HL-60 (cell line): ENCODE measurements around the gene ACOX3.

ENCODE experiments used
- GABPA ChIP-seq: IDR thresholded peaks from 2 replicates; pipeline ENCODE4 v1.6.1; 2012; ENCODE audit warnings: low read depth
- POLR2AphosphoS5 ChIP-seq: IDR thresholded peaks from 2 replicates; pipeline ENCODE4 v1.6.1; 2012; ENCODE audit warnings: low read depth
- REST ChIP-seq: IDR thresholded peaks from 2 replicates; pipeline ENCODE4 v1.6.1; 2012; ENCODE audit warnings: low read depth; ENCODE audit not compliant: insufficient replicate concordance
- TF ChIP-seq, protein P1 (sequence below): IDR thresholded peaks from one replicate; pipeline ENCODE4 v1.5.1; 2011; ENCODE audit warnings: low read length, control low read depth, inconsistent platforms; ENCODE audit not compliant: insufficient read depth

DNA sequence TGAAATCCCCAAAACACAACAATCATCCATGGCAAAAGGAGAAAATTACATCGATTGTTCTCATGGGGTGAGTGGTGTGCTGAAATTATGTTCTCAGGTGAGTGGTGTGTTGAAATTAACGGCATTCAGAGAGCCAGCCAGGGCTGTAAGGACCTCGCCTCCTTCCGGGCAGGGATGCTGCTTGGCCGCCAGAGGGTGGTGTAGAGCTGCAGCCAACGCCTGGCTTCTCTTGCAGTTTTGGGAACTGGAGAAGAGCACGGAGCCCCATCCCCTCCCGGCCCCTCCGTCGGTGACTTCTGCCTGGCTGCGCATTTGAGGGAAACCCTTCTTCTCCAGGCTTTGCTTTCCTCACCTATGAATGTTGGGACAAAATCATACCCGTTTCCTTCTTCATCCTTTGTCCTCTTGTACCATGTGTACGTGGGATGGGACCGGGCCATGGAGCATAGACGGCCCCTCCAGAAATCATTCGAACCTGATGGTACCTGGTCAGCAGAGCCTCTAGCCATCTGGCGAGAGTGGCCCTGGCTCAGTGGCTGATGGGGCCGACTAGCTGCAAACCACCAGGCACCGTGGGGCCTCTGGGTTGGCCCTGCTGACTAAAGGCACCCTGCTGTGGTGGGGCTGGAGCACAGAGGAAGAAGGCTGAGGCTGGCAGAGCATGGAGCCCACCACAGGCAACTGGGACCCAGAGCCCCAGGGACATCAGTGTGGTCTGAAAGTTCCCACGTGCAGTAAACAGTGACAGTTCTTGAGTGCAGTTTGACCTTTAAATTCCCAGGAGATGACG lies 28.4 kb upstream of the ACOX3 start:
- TF ChIP-seq, protein P1, sequence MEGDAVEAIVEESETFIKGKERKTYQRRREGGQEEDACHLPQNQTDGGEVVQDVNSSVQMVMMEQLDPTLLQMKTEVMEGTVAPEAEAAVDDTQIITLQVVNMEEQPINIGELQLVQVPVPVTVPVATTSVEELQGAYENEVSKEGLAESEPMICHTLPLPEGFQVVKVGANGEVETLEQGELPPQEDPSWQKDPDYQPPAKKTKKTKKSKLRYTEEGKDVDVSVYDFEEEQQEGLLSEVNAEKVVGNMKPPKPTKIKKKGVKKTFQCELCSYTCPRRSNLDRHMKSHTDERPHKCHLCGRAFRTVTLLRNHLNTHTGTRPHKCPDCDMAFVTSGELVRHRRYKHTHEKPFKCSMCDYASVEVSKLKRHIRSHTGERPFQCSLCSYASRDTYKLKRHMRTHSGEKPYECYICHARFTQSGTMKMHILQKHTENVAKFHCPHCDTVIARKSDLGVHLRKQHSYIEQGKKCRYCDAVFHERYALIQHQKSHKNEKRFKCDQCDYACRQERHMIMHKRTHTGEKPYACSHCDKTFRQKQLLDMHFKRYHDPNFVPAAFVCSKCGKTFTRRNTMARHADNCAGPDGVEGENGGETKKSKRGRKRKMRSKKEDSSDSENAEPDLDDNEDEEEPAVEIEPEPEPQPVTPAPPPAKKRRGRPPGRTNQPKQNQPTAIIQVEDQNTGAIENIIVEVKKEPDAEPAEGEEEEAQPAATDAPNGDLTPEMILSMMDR: peak; percentile 95
- no peak for TF ChIP-seq POLR2AphosphoS5
- no peak for TF ChIP-seq REST
- no peak for TF ChIP-seq GABPA
